ENCODE data around the gene UHMK1.
"Not testable (repeated sequence)": the region's sequence is repeated elsewhere in the genome, so short reads cannot be mapped to it uniquely, and the experiment has no call there.

Gene UHMK1

GRCh38 chr1:162497723-162498495 lies at the start of gene UHMK1:
TSS of gene UHMK1 (plus strand) at chr1:162497818. CDS start at chr1:162498001, 183 bp downstream.
- peak; percentile 99 for DNase-seq

GRCh38 chr1:162454361-162454760 lies 43.3 kb upstream of the UHMK1 start:
- not testable (repeated sequence) for DNase-seq

- DNase-seq = peak; percentile 34
Measured at GRCh38 chr1:162456323-162456722, 41.3 kb upstream of the UHMK1 start.

- DNase-seq = no peak
Measured at GRCh38 chr1:162458236-162458635, 39.4 kb upstream of the UHMK1 start.

GRCh38 chr1:162462425-162462824 lies 35.2 kb upstream of the UHMK1 start:
- not testable (repeated sequence) for DNase-seq

- DNase-seq = no peak
Measured at GRCh38 chr1:162463021-162463420, 34.6 kb upstream of the UHMK1 start.

- no peak for DNase-seq
Measured at GRCh38 chr1:162466797-162467196, 30.8 kb upstream of the UHMK1 start.

- no peak for DNase-seq
Measured at GRCh38 chr1:162470216-162470615, 27.4 kb upstream of the UHMK1 start.

GRCh38 chr1:162471290-162471853 lies 26.2 kb upstream of the UHMK1 start:
- DNase-seq = no peak

GRCh38 chr1:162475089-162475488 lies 22.5 kb upstream of the UHMK1 start:
- no peak for DNase-seq

GRCh38 chr1:162475539-162476185 lies 22.0 kb upstream of the UHMK1 start:
- no peak for DNase-seq

GRCh38 chr1:162476620-162477019 lies 21.0 kb upstream of the UHMK1 start:
- DNase-seq = no peak

- DNase-seq = no peak
Measured at GRCh38 chr1:162485236-162485635, 12.4 kb upstream of the UHMK1 start.

GRCh38 chr1:162487241-162487640 lies 10.4 kb upstream of the UHMK1 start:
- no peak for DNase-seq

GRCh38 chr1:162488219-162488618 lies 9.4 kb upstream of the UHMK1 start:
- no peak for DNase-seq

- DNase-seq = not testable (repeated sequence)
Measured at GRCh38 chr1:162495531-162496233, 1.9 kb upstream of the UHMK1 start.

GRCh38 chr1:162497104-162497722 lies 405 bp upstream of the UHMK1 start:
- no peak for DNase-seq

- DNase-seq = peak; percentile 45
Measured at GRCh38 chr1:162498496-162498810, 835 bp downstream of the UHMK1 start.

- no peak for DNase-seq
Measured at GRCh38 chr1:162500805-162501204, 3.2 kb downstream of the UHMK1 start.

- no peak for DNase-seq
Measured at GRCh38 chr1:162502077-162502476, 4.5 kb downstream of the UHMK1 start.

GRCh38 chr1:162502928-162503327 lies 5.3 kb downstream of the UHMK1 start:
- DNase-seq = no peak

GRCh38 chr1:162527314-162527713 lies 29.7 kb downstream of the UHMK1 start:
- DNase-seq = no peak

GRCh38 chr1:162530307-162530987 lies 32.8 kb downstream of the UHMK1 start:
- no peak for DNase-seq
